22Rv1 (cell line): ENCODE results near the gene SH3BP2.

ENCODE experiments used
- CTCF ChIP-seq: fragments of 450-650 bp; IDR thresholded peaks from 2 replicates; pipeline ENCODE4 v1.5.1; 2017; ENCODE audit warnings: mild to moderate bottlenecking
- ZFX ChIP-seq: fragments of 450-650 bp; IDR thresholded peaks from 2 replicates; pipeline ENCODE4 v1.6.1; 2017; ENCODE audit warnings: antibody characterized with exemption, borderline replicate concordance

- TF ChIP-seq CTCF = no peak
- no peak for TF ChIP-seq ZFX
Observed at GRCh38 chr4:2803624-2804448, 11.0 kb downstream of the SH3BP2 start.
